CD4-positive, alpha-beta T cell treated with Interferon gamma for 1 hour (primary cell): Measurements from ENCODE around the gene BLOC1S4.
"Not testable (repeated sequence)": the region's sequence is repeated elsewhere in the genome, so short reads cannot be mapped to it uniquely, and the experiment has no call there.

Source experiments
- DNase-seq: peaks from one replicate; pipeline ENCODE4 v3.0.0-alpha.2; 2020

Gene BLOC1S4

DNA sequence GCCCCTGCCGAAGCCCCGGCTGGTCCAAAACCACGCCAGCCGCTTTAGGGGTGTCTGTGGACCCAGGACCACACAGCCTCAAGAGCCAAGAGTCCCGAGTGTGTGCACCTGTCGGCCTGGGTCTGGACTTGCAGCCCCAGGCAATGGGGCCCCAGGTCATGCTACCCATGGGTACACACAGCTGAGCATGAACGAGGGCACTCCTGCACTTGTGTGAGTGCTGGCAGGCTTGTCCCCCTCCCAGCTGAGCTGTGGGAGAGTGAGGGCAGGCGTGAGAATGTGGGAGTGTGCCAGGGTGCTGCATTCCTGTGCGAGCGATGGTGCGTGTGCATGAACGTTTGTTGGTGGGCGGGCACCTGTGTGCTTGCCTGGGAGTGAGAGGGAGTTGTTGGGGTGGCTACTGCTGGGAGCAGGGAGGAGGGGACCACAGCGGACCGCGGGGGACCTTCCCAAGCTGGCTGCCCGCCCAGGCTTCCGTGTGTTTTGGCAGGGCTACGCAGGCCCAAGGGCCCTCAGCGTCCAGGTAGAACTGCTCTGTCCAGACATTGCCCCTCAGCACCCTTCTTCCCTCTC is 30.8 kb downstream of the BLOC1S4 start:
- DNase-seq, result no peak

DNA sequence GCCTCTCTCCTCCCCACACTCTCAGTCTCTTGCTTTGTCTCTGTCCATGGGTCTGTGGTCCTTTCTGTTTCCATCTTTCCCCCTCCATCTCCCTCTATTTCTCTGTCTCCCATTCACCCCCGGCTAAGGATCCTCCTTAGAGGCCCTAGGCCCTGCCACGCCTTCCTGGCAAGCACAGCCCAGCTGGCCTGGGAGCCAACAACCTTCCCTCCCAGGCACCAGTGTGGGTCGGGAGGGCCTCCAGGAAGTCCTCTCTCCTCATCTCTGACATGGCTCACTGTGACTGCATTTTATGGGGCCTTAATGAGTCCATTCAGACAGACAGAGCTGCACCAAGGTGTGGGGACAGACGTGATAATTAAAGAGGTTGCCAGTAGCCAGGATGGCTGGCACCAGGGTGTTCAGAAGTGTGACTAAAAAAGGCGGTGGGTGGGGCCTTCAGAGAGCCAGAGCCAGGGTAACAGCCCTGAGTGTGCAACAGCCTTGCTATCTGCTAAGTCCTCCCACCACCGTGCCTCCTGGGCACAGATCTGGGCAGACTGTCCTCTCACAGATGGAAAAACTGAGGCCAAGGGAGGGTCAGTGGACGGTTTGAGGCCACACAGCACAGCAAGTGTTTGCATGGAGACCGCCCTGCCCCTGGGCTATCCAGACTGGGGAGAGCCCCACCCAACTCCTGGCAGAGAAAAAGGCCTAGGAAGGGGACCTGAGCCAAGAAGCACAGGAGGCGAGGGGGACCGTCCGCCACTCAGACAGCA is 31.5 kb downstream of the BLOC1S4 start:
- DNase-seq, result no peak

DNA sequence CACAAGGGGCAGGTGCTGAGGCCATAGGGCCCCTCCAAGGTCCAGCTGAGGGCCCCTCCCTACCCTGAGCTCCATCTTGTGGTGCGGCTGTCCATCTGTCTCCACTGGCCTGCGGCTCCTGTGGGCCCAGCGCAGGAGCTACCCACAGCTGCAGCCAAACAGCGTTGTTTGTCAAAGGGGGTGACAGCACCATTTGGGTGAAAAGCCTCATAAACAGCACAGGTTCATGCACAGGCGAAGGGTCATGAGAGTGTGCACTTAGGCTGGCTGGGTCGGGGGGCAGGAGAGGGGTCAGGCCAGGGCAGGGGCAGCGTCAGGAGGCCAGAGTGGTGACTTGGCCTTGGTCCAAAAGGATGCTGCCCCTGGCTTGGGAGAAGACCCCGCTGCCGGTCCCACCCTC is 32.3 kb downstream of the BLOC1S4 start:
- DNase-seq, result no peak

DNA sequence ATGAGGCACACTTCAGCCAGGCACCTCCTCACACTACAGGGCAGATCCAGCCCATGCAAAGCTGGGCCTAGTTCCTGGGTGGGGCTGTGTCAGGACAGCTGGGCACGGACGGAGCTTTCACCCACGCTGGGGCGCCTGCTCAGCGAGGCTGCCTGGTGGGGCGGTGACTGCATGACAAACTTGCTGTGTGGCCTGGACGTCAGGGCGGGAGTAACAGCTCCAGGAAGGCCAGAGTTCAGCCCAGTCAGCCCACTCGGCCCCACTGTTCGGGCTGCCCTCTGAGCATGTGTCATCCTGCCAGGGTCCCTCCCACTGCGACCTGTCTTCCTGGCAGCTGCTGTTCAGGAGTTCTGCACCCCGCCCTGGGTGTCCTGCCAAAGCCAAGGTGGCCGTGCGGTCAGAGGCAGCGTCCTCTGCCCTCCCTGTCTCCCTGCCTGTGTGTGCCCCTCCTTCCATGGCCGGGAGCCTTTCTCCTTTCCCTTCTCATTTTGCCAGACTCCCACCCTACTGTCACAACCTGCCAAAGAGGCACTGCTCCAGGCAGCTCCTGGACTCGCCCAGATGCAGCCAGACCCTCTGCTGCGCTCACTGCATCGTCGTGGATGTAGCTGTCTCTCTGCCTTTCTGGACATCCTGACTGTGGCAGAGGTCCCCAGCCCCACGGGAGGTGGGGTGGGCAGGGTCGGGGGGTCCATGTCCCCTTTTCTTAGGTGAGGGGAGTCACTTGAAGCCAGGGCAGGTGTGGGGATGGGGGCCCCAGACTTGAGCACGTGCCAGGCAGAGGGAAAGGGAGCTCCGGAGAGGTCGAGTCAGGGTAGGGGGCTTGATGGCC is 33.6 kb downstream of the BLOC1S4 start:
- no peak for DNase-seq

DNA sequence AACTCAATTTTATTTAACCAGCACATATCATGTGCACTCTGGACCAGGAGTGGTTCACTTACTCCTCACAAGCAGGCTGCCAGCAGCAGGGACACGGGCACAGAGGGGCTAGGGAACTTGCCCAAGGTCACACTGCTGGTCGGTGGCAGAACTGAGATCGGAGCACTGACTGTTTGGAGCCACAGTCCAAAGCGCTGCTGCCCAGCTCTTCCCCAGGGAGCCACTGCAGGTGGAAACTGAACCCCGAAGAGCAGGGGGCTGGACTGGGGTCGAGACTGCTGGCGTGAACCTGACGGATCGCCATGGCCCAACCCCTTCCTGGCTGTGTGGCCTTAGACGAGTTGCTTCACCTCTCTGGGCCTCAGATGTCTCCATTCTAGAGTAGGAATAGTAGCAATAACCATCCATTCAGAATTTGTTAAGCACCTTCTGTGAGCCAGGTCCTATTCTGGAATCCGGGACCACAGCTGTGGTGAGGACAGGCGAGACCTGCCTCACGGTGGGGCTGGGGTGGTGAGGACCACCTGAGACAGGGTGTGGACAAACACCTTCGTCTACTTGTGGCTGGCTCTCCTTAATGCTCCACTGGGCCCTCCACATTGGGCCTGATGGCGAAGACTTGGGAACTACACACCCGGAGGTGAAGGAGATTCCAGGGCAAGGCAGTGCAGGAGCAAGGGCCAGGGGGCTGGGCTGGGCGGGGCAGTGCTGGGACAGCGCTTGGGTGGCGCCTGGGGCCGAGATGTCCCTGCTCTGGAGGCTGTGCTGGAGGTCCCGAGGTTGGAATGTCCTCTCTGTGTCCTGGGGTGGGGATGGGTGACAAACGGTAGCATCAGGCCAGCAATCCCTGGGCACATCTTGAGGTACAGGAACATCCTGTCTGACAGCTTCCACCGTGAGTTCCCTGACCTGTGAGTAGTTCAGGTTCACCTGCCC is 34.6 kb downstream of the BLOC1S4 start:
- DNase-seq, result no peak

DNA sequence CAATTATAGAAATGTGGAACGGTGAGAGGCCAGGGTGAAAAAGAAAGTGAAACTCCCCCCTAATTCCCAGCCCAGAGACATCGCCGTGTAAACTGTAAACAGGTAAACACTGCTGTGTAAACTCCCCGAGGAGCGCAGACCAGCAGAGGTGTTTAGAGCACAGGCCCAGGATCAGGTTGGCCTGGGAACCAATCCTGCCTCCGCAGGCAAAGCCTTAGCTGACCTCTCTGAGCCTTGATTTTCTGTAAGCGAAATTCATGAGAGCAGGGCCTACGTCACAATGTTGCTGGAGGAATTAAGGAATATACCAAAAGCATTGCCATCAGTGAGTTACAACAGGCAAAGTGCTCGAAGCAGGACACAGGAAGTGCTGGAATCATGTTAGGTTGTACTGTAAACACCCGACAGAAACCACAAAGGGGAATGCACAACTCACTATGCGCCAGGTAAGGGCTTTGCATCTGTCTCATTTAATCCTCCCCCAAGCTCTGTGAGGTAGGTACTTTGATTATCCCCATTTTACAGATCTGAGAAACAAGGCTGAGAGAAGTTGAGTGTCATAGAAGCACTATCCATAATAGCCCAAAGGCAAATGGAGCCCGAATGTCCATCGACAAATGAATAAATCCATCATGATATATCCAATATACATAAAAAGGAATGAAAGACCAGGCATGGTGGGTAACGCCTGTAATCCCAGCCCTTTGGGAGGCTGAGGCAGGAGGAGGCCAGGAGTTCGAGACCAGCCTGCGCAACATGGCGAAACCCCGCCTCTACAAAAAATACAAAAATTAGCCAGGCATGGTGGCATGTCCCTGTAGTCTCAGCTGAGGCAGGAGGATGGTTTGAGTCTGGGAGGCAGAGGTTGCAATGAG is 35.9 kb downstream of the BLOC1S4 start:
- no peak for DNase-seq

DNA sequence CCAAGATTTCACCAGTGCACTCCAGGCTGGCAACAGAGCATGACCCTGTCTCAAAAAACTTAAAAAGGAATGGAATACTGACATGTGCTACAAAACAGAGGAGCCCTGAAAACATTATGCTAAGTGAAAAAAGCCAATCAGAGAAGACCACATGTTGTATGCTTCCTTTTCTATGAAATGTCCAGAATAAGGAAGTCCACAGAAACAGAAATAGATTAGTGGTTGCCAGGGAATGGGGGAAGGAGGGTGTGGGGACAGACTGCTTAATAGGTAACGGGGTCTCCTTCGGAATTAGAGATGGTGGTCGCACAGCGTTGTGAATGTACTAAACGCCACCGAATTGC is 36.5 kb downstream of the BLOC1S4 start:
- no peak for DNase-seq

DNA sequence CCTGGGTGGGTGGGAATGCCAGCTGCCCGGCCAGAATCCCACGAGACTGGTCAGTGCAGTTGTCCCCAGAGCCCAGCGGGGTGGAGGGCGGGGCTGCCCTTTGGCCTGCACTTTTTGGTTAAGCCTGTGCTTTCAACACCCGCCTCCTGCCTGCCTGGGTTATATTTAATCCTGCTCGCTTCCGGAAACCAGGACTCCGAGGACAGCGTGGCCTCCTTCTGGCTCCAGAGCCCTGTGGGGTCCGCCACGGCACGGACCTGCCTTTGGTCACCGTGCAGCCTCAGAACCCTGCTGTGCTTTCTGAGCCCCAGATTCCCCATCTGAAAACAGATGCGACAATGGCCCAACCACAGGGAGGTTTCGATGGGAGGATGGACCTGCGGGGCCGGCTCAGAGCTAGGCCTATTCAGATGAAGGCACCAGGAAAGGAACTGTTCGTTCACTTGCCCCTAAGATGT is 37.2 kb downstream of the BLOC1S4 start:
- DNase-seq, result no peak

DNA sequence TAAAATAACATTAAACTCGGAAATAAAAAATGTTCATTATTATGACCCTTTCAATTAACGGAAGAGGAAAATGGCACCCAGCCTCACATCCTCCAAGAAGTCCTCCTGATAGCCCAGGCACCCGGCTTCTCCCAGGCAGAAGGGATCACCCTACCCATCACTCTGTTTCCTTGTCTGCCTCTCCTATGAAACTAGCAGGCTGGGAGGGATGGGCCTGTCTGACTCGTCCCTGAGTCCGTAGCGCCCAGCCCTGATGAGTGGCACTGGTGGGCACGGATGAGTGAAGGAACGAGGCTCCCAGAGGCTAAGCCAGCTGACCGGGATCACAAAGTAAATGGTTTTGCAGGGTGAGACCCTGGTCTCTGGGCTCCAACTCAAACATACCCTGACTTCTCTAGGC is 37.9 kb downstream of the BLOC1S4 start:
- DNase-seq, result no peak

DNA sequence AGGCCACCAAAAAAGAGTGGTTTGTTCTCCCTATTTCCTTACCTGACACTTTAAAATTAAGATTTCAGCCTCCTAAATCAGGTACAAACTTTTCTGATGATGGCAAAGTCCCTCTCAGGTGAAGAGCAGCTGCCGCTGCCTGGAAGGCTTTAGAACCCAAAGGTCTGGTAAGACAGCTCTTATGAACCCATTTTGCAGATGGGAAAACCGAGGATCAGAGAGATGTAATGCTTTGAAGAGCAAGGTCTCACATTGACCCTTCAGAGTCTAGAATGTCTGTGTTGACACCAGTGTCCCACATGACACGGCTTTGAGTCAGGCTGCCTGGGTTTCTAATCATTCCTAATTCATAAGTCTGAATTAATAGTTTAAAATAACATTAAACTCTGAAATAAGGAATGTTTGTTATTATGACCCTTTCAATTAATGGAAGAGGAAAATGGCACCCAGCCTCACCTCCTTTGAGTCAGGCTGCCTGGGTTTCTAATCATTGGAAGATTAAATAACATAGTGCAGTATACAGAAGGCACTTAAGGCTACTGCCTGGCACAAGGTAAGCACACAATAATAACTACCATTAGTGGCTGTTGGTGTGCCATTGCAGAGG is 38.6 kb downstream of the BLOC1S4 start:
- no peak for DNase-seq

DNA sequence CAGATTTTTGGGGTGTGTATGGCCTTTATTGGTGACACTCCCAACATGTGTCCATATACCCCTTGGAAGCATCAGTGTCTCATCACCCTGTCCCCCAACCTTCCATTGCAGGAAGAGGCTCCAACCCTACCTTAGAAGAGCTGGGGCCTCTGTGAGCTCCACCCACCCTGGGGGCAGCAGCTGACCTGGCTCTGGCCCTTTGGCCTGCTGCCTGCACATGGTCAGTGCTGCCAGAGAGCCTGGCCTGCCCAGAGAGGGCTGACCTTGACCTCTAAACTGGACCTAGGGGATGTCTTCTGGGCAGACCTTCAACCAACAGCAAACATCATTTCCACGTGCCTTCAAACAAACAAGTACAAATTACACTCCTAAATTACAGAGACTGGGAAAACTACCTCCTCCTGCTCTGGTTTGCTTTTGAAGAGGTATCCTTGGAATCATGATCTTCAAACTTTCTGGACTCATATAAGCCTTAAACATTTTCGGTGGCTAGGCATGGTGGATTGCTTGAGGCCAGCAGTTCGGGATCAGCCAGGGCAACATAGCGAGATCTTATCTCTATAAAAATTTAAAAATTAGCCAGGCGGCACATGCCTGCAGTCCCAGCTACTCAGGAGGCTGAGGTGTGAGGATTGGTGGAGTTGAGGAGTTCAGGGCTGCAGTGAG is 39.2 kb downstream of the BLOC1S4 start:
- no peak for DNase-seq

DNA sequence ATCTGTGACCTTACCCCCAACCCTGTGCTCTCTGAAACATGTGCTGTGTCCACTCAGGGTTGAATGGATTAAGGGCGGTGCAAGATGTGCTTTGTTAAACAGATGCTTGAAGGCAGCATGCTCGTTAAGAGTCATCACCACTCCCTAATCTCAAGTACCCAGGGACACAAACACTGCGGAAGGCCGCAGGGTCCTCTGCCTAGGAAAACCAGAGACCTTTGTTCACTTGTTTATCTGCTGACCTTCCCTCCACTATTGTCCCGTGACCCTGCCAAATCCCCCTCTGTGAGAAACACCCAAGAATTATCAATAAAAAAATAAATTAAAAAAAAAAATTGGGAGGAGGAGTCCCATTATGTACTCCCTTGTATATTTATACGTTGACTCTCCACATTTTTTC is 40.4 kb downstream of the BLOC1S4 start:
- not testable (repeated sequence) for DNase-seq

DNA sequence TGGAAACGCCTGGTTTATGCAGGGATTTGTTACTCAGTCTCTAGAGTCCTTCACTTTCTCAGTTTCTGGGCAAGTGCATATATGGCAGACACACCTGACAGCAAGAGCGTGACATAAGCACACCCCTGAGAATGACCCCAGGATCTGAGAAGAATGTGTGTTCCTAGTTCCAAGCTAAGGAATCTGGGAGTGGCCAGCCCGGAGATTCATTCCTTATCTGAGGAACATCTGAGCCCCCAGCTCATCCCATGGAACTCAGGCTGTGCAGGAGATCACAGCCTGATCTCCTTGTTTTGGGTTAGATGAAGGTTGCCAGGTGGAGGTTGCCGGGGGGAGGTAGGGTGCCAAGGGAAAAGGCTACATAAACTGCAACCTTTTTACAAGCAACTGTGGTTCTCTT is 42.8 kb downstream of the BLOC1S4 start:
- no peak for DNase-seq

DNA sequence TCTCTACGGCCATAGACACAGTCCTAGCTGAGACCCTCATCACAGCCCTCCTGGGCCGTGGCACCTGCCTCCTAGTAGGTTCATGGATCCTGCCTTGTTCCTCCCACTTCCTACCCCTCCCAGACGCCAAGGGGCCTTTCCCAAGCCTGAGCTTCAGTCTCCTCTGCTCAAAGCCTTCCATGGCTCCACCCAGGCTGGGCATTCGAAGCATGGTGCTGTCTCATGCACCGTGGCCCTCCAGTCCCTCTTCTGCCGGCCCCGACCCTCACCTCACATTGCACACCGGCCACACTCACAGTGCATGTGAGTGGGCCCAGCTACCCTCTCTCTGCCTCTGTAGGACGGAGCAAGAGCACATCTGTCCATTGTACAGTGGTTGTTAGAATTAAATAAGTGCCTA is 44.9 kb downstream of the BLOC1S4 start:
- no peak for DNase-seq

DNA sequence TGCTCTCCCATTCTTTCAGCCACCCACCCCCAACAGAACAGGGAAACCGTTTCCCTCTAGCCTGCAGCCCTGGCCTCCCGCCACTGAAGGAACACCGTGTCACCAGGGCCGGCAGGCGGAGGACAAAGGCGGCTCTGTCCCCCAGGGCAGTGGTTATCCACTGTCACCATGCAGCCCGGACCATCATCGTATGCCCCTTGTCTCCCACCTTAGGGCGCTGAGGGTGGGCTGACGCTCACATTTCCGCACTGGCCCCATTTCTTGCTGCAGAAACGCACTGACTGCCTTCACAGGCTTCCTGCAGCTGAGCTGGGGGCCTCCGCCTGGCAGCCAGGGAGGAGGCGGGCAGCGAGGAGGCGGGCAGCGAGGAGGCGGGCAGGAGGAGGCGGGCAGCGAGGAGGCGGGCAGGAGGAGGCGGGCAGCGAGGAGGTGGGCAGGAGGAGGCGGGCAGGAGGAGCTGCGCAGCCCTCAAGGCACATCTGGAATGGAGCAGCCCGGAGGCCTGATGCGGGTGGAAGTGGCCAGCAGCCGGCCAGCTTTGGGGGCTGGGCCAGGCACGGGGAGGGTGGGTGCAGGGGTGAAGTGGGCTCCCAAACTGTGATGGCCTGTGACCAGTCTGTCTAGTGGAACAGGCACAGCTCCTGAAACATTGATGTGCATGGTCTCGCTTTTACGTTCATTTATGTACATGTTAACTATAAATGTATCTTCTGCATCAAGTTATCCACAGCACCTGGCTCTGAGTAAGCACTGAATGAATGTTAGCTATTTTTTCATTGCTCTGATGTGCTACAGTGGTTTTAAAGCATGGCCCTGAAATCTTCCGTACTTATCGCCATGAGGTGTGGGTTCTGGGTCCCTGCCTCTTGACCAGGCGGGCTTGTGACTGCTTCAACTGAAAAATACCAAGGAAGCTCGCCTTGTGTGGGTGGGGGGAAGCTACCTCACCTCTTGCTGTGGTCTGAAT is 46.0 kb downstream of the BLOC1S4 start:
- DNase-seq, result no peak

DNA sequence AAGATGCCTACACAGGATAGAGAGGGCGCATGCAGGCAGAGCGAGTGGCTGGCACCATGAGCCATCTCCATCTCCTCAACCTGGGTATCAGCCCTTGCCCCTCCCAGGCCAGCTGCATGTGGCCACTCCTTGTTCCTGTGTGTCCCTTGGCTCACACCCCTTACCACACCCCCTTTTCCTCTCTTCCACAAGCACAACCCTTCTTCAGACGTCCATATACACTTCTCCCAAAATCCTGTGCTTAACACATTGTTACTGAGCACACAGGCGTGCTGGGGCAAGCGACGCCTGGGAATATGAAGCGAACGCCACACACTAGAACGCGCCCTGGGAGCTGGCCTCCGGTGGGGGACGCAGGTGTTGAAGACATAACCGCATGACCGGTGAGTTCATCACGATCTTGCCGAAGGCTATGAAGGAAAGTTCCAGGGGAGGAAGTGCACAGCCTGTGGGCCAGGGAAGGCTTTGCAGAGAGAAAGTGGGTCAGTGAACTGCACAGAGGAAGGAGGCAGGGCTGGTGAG is 47.4 kb downstream of the BLOC1S4 start:
- DNase-seq, result no peak

DNA sequence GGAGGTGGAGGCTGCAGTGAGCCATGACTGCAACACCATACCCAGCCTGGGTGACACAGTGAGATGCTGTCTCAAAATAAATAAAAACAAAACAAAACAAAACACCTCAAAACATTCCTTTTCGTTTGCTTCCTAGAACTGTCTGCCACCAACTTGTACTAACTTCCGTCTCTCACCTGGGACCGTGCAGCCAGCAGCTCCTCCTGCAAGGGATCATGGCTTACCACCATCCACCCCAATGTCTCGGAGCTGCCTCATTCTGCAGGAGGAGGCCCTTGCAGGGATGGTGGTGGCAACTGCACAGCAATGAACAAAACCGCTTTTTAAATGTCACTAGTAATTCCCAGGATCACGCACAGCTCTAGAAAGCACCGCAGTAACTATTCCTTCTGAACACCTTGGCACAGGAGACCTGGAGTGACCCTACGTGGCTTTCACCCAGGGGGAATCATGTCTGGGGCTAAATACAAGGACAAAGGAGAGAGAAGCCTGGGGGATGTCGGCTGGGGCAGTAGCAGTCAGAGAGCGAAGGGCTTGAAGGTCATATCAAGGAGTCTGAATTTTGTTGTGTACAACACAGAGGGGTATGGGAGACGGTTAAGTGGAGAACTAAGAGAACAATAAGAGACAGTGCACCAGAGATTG is 49.1 kb downstream of the BLOC1S4 start:
- DNase-seq, result no peak

DNA sequence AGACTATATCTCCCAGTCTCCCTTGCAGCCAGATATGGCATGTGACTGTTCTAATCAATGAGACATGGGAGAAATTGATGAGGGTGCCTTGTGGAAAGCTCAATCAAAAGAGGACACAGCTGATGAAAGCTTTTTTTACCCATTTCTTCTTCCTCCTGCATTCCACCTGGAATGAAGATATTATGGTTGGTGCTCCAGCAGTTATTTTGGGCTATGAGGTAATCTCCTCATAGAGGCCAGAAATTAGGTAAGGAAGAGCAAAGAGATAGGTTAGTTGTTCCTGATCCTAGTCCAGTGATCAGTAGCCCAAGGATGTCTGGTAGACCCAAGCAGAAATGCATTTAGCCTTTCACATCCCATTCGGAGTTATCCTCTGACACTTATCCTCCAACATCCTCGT is 49.7 kb downstream of the BLOC1S4 start:
- no peak for DNase-seq
